Caco-2 (cell line): ENCODE results near the gene IREB2. TPM values are rescaled to one million over a fixed set of nuclear protein-coding genes. Genes with fewer than 3 reads are reported as not detected.

ENCODE experiments used
- BruUV-seq: library from RNA; stranded (reverse); fragments of 400-500 nt; replicated peaks from 2 replicates; lab custom pipeline; 2021; lab: Mats Ljungman, UMichigan
- CTCF ChIA-PET: fragments of 300-600 bp; sonication (Branson Sonifier 250); formaldehyde crosslinking; loops from one replicate; lab custom pipeline; 2022; ENCODE audit warnings: antibody characterized with exemption; lab: Charles Lee
- POLR2A ChIA-PET: fragments of 300-600 bp; sonication (Branson Sonifier 250); formaldehyde crosslinking; loops from one replicate; lab custom pipeline; 2022; ENCODE audit warnings: antibody characterized with exemption; lab: Charles Lee
- DNase-seq, 2 experiments: peaks; one replicate each; pipeline versions ENCODE4 v3.0.0 to v3.0.0-alpha.2; 2020 to 2022
- H3K27me3 ChIP-seq: replicated peaks from 2 replicates; pipeline ENCODE4 v1.6.0; 2011; ENCODE audit warnings: low read length; ENCODE audit not compliant: control insufficient read depth, insufficient read depth
- H3K36me3 ChIP-seq: 2 replicates; pipeline ENCODE4 v1.5.1; 2011; ENCODE audit warnings: low read length; ENCODE audit not compliant: control insufficient read depth, insufficient read depth
- H3K4me1 ChIP-seq: fragments of 250-450 bp; sonication (Bioruptor Pico); 2 replicates; pipeline ENCODE4 v1.5.1; 2020; ENCODE audit warnings: mild to moderate bottlenecking
- H3K4me3 ChIP-seq: 2 replicates; pipeline ENCODE4 v1.5.1; 2011; ENCODE audit warnings: low read depth, mild to moderate bottlenecking, control low read depth, low read length
- H3K9me3 ChIP-seq: fragments of 250-450 bp; sonication (Bioruptor Pico); 2 replicates; pipeline ENCODE4 v1.5.1; 2020; ENCODE audit warnings: mild to moderate bottlenecking, moderate library complexity
- H3K27ac Mint-ChIP-seq: one replicate; pipeline ENCODE4 v1.8.0; 2022; ENCODE audit warnings: mixed read lengths; ENCODE audit not compliant: unreplicated experiment
- H3K27me3 Mint-ChIP-seq: one replicate; pipeline ENCODE4 v1.8.0; 2022; ENCODE audit warnings: mixed read lengths; ENCODE audit not compliant: insufficient read depth, unreplicated experiment
- H3K36me3 Mint-ChIP-seq: one replicate; pipeline ENCODE4 v1.8.0; 2022; ENCODE audit warnings: mild to moderate bottlenecking, mixed read lengths; ENCODE audit not compliant: insufficient read depth, unreplicated experiment
- H3K4me1 Mint-ChIP-seq: one replicate; pipeline ENCODE4 v1.8.0; 2022; ENCODE audit warnings: low read depth, mixed read lengths; ENCODE audit not compliant: unreplicated experiment
- H3K4me3 Mint-ChIP-seq: one replicate; pipeline ENCODE4 v1.8.0; 2022; ENCODE audit warnings: mild to moderate bottlenecking, moderate library complexity, mixed read lengths; ENCODE audit not compliant: unreplicated experiment
- H3K9me3 Mint-ChIP-seq: one replicate; pipeline ENCODE4 v1.8.0; 2022; ENCODE audit warnings: mixed read lengths; ENCODE audit not compliant: unreplicated experiment
- CTCF ChIP-seq, 2 experiments: fragments of 200-600 bp in 1 of 2; IDR thresholded peaks; 1 replicate in 1 of 2; 2 replicates in 1 of 2; pipeline versions ENCODE4 v1.5.1 to v1.8.0; 2011 to 2022; ENCODE audit warnings: antibody characterized with exemption in 1 of 2, control low read depth in 1 of 2, inconsistent platforms in 1 of 2, low read depth in 1 of 2, low read length in 1 of 2, mild to moderate bottlenecking in 1 of 2, moderate library complexity in 1 of 2; ENCODE audit not compliant: insufficient read depth in 1 of 2, severe bottlenecking in 1 of 2, unreplicated experiment in 1 of 2
- intact Hi-C: fragments of 100-400 bp; cut with micrococcal nuclease; formaldehyde crosslinking; loops from one replicate; pipeline ENCODE4 v1.10.0; 2022; ENCODE audit not compliant: unreplicated experiment
- total RNA-seq: library from RNA; stranded (reverse); gene quantifications from 2 replicates; pipeline ENCODE4 v1.2.3, GENCODE V29; 2022

Gene IREB2
- total RNA-seq, 1 experiment from 2014 or later = 77.6 TPM

- no peaks in the 10 kb centered on the region for H3K36me3 ChIP-seq
- no peak overlapping the region for H3K4me3 Mint-ChIP-seq
- POLR2A ChIA-PET = no interaction called here
- H3K27me3 ChIP-seq = no peaks in the 10 kb centered on the region
- BruUV-seq = no TSS peak
- H3K4me1 Mint-ChIP-seq = no peaks in the 10 kb centered on the region
- peaks cover 2% of the 10 kb centered on the region for H3K27me3 Mint-ChIP-seq
- CTCF ChIA-PET = no interaction called here
- H3K27ac Mint-ChIP-seq = no peak overlapping the region
- DNase-seq = no peak
- no peak for TF ChIP-seq CTCF (IDR thresholded peaks at IDR 0.05; ENCODE audit: insufficient read depth in 1 of 2, low read depth in 1 of 2, low read length in 1 of 2, severe bottlenecking in 1 of 2, unreplicated experiment in 1 of 2)
- H3K4me3 ChIP-seq = no peak overlapping the region
- intact Hi-C loops = no loop called here
- H3K9me3 Mint-ChIP-seq = no peaks in the 10 kb centered on the region
- H3K36me3 Mint-ChIP-seq = no peaks in the 10 kb centered on the region
- no peaks in the 10 kb centered on the region for H3K9me3 ChIP-seq
- H3K4me1 ChIP-seq = no peaks in the 10 kb centered on the region
These were observed 29.7 kb upstream of the IREB2 start for GRCh38 chr15:78408355-78408640.

- Histone ChIP-seq H3K36me3 (no peaks in the 10 kb centered on the region), H3K9me3 (no peaks in the 10 kb centered on the region), H3K4me3 (no peak overlapping the region), H3K4me1 (no peaks in the 10 kb centered on the region), H3K27me3 (no peaks in the 10 kb centered on the region)
- no peaks in the 10 kb centered on the region for H3K9me3 Mint-ChIP-seq
- CTCF ChIA-PET = no interaction called here
- no peaks in the 10 kb centered on the region for H3K36me3 Mint-ChIP-seq
- peaks cover 2% of the 10 kb centered on the region for H3K27me3 Mint-ChIP-seq
- TF ChIP-seq CTCF (IDR thresholded peaks at IDR 0.05; ENCODE audit: insufficient read depth in 1 of 2, low read depth in 1 of 2, low read length in 1 of 2, severe bottlenecking in 1 of 2, unreplicated experiment in 1 of 2) = no peak
- H3K4me3 Mint-ChIP-seq = no peak overlapping the region
- POLR2A ChIA-PET = no interaction called here
- no peaks in the 10 kb centered on the region for H3K4me1 Mint-ChIP-seq
- intact Hi-C loops = no loop called here
- no peak overlapping the region for H3K27ac Mint-ChIP-seq
- BruUV-seq = no TSS peak
- DNase-seq = no peak
These were observed 29.1 kb upstream of the IREB2 start for GRCh38 chr15:78408961-78409360.

- H3K27ac Mint-ChIP-seq = no peak overlapping the region
- Histone ChIP-seq H3K9me3 (no peaks in the 10 kb centered on the region), H3K4me1 (no peaks in the 10 kb centered on the region), H3K36me3 (no peaks in the 10 kb centered on the region), H3K4me3 (no peak overlapping the region), H3K27me3 (no peaks in the 10 kb centered on the region)
- DNase-seq = no peak
- no peak for TF ChIP-seq CTCF (IDR thresholded peaks at IDR 0.05; ENCODE audit: insufficient read depth in 1 of 2, low read depth in 1 of 2, low read length in 1 of 2, severe bottlenecking in 1 of 2, unreplicated experiment in 1 of 2)
- H3K27me3 Mint-ChIP-seq = peaks cover 2% of the 10 kb centered on the region
- no TSS peak for BruUV-seq
- no peak overlapping the region for H3K4me3 Mint-ChIP-seq
- no peaks in the 10 kb centered on the region for H3K9me3 Mint-ChIP-seq
- no peaks in the 10 kb centered on the region for H3K36me3 Mint-ChIP-seq
- CTCF ChIA-PET = interaction anchor here (1.3 kb wide), 1 partner anchor 12 kb away, joined by 4 read pairs; no protein-coding TSS in a partner anchor
- POLR2A ChIA-PET = no interaction called here
- H3K4me1 Mint-ChIP-seq = no peaks in the 10 kb centered on the region
- intact Hi-C loops = no loop called here
These were observed 27.0 kb upstream of the IREB2 start for GRCh38 chr15:78411061-78411460.
